ENCODE measurements around the gene NPLOC4. TPM values are rescaled to one million over a fixed set of nuclear protein-coding genes. Genes with fewer than 3 reads are reported as not detected.

NPLOC4 gene
- total and polyA plus RNA-seq, 12 donors, result 41.7 to 140 (median 80.3) TPM

GRCh38 chr17:81573794-81574642, 62.9 kb downstream of the NPLOC4 start:
- H3K27ac ChIP-seq, result no peak overlapping the region
- peaks cover 0 to 54% of the 10 kb centered on the region in 2 donors for H3K36me3 ChIP-seq (replicated peaks in 1 of 2)
- no peak for TF ChIP-seq CTCF (IDR thresholded peaks at IDR 0.05)
- TF ChIP-seq POLR2A (IDR thresholded peaks at IDR 0.05), result no peak
- H3K27me3 ChIP-seq, result no peaks in the 10 kb centered on the region
- WGBS, 4 donors, result 87 to 93% (median 92%) methylated on average over 15 to 17 of the region's 17 CpGs
- H3K4me1 ChIP-seq (replicated peaks in 1 of 2), result peaks cover 5 to 9% of the 10 kb centered on the region in 2 donors
- H3K4me3 ChIP-seq, result no peak overlapping the region
- DNase-seq, result no peak
- no peaks in the 10 kb centered on the region for H3K9me3 ChIP-seq (replicated peaks in 1 of 3)
- intact Hi-C loops (cut with DNase I), result no loop called here

GRCh38 chr17:81572563-81573168, 64.2 kb downstream of the NPLOC4 start:
- 79 to 86% (median 85%) methylated on average over 7 to 12 of the region's 12 CpGs for WGBS, 4 donors
- intact Hi-C loops (cut with DNase I), result no loop called here
- H3K27ac ChIP-seq, result no peak overlapping the region
- H3K4me1 ChIP-seq (replicated peaks in 1 of 2), result peaks cover 10% of the 10 kb centered on the region in 2 donors
- H3K4me3 ChIP-seq, result no peak overlapping the region
- DNase-seq, result no peak
- H3K36me3 ChIP-seq (replicated peaks in 1 of 2), result peaks cover 0 to 65% of the 10 kb centered on the region in 2 donors
- H3K27me3 ChIP-seq, result no peaks in the 10 kb centered on the region
- no peaks in the 10 kb centered on the region for H3K9me3 ChIP-seq (replicated peaks in 1 of 3)
- TF ChIP-seq POLR2A (IDR thresholded peaks at IDR 0.05), result no peak
- TF ChIP-seq CTCF (IDR thresholded peaks at IDR 0.05), result no peak

GRCh38 chr17:81570964-81571363, 65.9 kb downstream of the NPLOC4 start:
- Histone ChIP-seq H3K4me1 (replicated peaks in 1 of 2) (peaks cover 14 to 22% of the 10 kb centered on the region in 2 donors), H3K9me3 (replicated peaks in 1 of 3) (no peaks in the 10 kb centered on the region), H3K4me3 (no peak overlapping the region), H3K27me3 (no peaks in the 10 kb centered on the region), H3K36me3 (replicated peaks in 1 of 2) (peaks cover 0 to 68% of the 10 kb centered on the region in 2 donors), H3K27ac (no peak overlapping the region)
- DNase-seq, result no peak
- TF ChIP-seq POLR2A (IDR thresholded peaks at IDR 0.05) (no peak), CTCF (IDR thresholded peaks at IDR 0.05) (no peak)
- intact Hi-C loops (cut with DNase I), result no loop called here
- WGBS, 4 donors, result 88 to 94% (median 90%) methylated on average over 11 of the region's 11 CpGs

- 95 to 100% (median 99%) methylated on average over 5 to 18 of the region's 18 CpGs for WGBS, 4 donors
- no peak overlapping the region for H3K27ac ChIP-seq
- H3K36me3 ChIP-seq (replicated peaks in 1 of 2), result peaks cover 0 to 70% of the 10 kb centered on the region in 2 donors
Observed at GRCh38 chr17:81569986-81570514, 66.9 kb downstream of the NPLOC4 start.

More at GRCh38 chr17:81569986-81570514, 66.9 kb downstream of the NPLOC4 start:
- Histone ChIP-seq H3K27me3 (no peaks in the 10 kb centered on the region), H3K4me3 (no peak overlapping the region), H3K4me1 (replicated peaks in 1 of 2) (peaks cover 14 to 24% of the 10 kb centered on the region in 2 donors), H3K9me3 (replicated peaks in 1 of 3) (no peaks in the 10 kb centered on the region)
- TF ChIP-seq POLR2A (IDR thresholded peaks at IDR 0.05), result no peak
- TF ChIP-seq CTCF (IDR thresholded peaks at IDR 0.05), result no peak
- intact Hi-C loops (cut with DNase I), result no loop called here
- no peak for DNase-seq
